ENCODE results near the gene ROCK2.
A peak's percentile ranks its signal among the peaks of the same experiment; 100 is the strongest.

Gene ROCK2

GRCh38 chr2:11160731-11161455 lies 183.5 kb downstream of the ROCK2 start:
- Mint-ChIP-seq H3K4me1 (peaks cover 31% of the 10 kb centered on the region), H3K9me3 (no peaks in the 10 kb centered on the region), H3K27ac (peak overlapping the region; percentile 64 to 78), H3K4me3 (peak overlapping the region; percentile 45 to 63), H3K27me3 (no peaks in the 10 kb centered on the region)
- DNase-seq (no peak), ATAC-seq (peak; percentile 61)

DNA sequence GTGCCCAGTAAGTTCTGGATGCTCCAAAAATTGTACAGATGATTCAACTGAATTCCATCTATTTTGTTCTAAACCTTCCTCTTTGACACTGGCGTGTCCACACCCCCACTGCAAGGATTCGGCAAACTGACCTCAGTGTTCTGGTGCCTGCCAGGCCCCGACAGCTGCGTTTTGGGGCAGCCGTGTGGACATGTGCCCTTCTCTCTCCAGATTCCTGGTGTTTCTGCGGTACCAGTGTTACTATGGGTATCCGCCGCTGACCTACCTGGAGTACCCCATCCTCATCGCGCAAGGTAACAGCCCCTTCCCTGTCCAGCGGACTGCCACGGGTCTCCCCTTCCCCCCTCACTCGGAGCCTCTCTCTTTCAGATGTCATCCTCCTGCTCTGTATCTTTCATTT lies 184.2 kb downstream of the ROCK2 start:
- ATAC-seq (no peak), DNase-seq (no peak)
- H3K9me3 Mint-ChIP-seq, result no peaks in the 10 kb centered on the region
- H3K4me1 Mint-ChIP-seq, result peaks cover 33% of the 10 kb centered on the region
- H3K27me3 Mint-ChIP-seq, result no peaks in the 10 kb centered on the region
- H3K27ac Mint-ChIP-seq, result no peak overlapping the region
- H3K4me3 Mint-ChIP-seq, result no peak overlapping the region

- DNase-seq (no peak), ATAC-seq (no peak)
- no peak overlapping the region for H3K4me3 Mint-ChIP-seq
- H3K4me1 Mint-ChIP-seq, result peaks cover 34% of the 10 kb centered on the region
- H3K27ac Mint-ChIP-seq, result peak overlapping the region in 1 of 2 donors; percentile 71
- H3K9me3 Mint-ChIP-seq, result no peaks in the 10 kb centered on the region
- no peaks in the 10 kb centered on the region for H3K27me3 Mint-ChIP-seq
Measured at GRCh38 chr2:11159574-11160170, 184.8 kb downstream of the ROCK2 start.

- no peak overlapping the region for H3K27ac Mint-ChIP-seq
- ATAC-seq (no peak), DNase-seq (no peak)
- H3K4me3 Mint-ChIP-seq, result no peak overlapping the region
- H3K9me3 Mint-ChIP-seq, result no peaks in the 10 kb centered on the region
- no peaks in the 10 kb centered on the region for H3K27me3 Mint-ChIP-seq
- peaks cover 40% of the 10 kb centered on the region for H3K4me1 Mint-ChIP-seq
Measured at GRCh38 chr2:11158916-11159573, 185.4 kb downstream of the ROCK2 start.

DNA sequence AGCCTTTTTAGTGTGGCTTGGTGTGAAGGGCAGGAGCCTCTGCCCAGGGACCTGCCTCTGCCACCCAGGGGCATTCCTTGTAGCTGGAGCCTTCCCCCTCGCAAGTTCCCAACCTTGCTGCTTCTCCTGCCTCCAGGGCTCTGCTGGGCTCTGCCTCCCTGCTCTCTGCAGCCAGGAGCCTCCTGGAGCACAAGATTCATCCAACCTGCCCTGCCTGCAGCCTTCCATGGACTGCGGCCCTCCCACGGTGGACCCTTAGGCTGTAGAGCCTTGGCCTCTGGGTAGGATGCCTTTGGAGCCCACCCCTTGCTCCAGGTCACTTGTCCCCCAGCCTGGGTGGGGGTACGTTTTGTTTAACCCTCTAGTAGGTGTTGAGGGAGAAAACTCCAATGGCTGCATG lies 186.7 kb downstream of the ROCK2 start:
- peak overlapping the region in 1 of 2 donors; percentile 13 for H3K27ac Mint-ChIP-seq
- ATAC-seq (no peak), DNase-seq (no peak)
- no peak overlapping the region for H3K4me3 Mint-ChIP-seq
- peaks cover 41% of the 10 kb centered on the region for H3K4me1 Mint-ChIP-seq
- no peaks in the 10 kb centered on the region for H3K27me3 Mint-ChIP-seq
- no peaks in the 10 kb centered on the region for H3K9me3 Mint-ChIP-seq

- Mint-ChIP-seq H3K27ac (no peak overlapping the region), H3K4me3 (no peak overlapping the region)
Measured at GRCh38 chr2:11157296-11157695, 187.1 kb downstream of the ROCK2 start.

GRCh38 chr2:11156396-11157075 lies 187.9 kb downstream of the ROCK2 start:
- DNase-seq, result no peak
- Mint-ChIP-seq H3K4me1 (peaks cover 41% of the 10 kb centered on the region), H3K27me3 (no peaks in the 10 kb centered on the region), H3K27ac (no peak overlapping the region), H3K4me3 (peak overlapping the region; percentile 78 to 88), H3K9me3 (no peaks in the 10 kb centered on the region)
- ATAC-seq, result no peak

More at GRCh38 chr2:11157296-11157695, 187.1 kb downstream of the ROCK2 start:
- no peak for ATAC-seq
- H3K27me3 Mint-ChIP-seq, result no peaks in the 10 kb centered on the region
- no peaks in the 10 kb centered on the region for H3K9me3 Mint-ChIP-seq
- DNase-seq, result no peak
- peaks cover 41% of the 10 kb centered on the region for H3K4me1 Mint-ChIP-seq

- Mint-ChIP-seq H3K27me3 (no peaks in the 10 kb centered on the region), H3K9me3 (no peaks in the 10 kb centered on the region), H3K4me1 (peaks cover 35% of the 10 kb centered on the region), H3K4me3 (peak within 1 kb of the TSS; percentile 88), H3K27ac (peak within 1 kb of the TSS; percentile 86 to 95)
- DNase-seq (peak; percentile 82 to 84), ATAC-seq (peak; percentile 89)
Measured at GRCh38 chr2:11155381-11156035, 188.9 kb downstream of the ROCK2 start, which contains the start of gene SLC66A3. Gene SLC66A3 (plus strand): TSS chr2:11155467. CDS start chr2:11155547, 80 bp downstream.

DNA sequence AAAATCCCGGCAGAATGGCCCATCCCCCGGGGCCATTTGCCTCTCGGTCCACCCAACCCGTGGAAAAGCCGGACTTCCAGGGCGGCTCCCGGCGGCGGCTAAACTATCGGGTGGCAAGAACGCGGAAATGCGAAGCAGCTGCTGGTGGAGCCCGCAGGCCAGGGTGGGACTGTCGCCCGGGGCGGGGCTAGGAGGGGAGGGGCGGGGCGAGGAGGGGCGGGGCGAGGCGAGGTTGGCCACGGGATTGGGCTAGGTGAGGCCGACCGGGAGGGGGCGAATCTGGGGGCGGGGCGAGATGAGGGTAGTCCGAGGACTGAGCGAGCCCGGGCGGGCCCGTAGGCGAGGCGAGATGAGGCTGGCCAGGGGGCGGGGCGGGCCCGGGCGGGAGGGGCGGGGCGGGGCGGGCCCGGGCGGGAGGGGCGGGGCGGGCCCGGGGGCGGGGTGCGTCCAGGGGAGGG lies 189.5 kb downstream of the ROCK2 start:
- H3K4me1 Mint-ChIP-seq, result peaks cover 30% of the 10 kb centered on the region
- ATAC-seq, result peak; percentile 91
- H3K27ac Mint-ChIP-seq, result peak overlapping the region; percentile 86 to 95
- no peaks in the 10 kb centered on the region for H3K27me3 Mint-ChIP-seq
- peak overlapping the region; percentile 88 for H3K4me3 Mint-ChIP-seq
- H3K9me3 Mint-ChIP-seq, result no peaks in the 10 kb centered on the region
- DNase-seq, result peak; percentile 97 to 98

- H3K9me3 Mint-ChIP-seq, result no peaks in the 10 kb centered on the region
- H3K4me1 Mint-ChIP-seq, result peaks cover 30% of the 10 kb centered on the region
- no peak for DNase-seq
- peak overlapping the region; percentile 86 to 95 for H3K27ac Mint-ChIP-seq
- ATAC-seq, result peak; percentile 22
- H3K4me3 Mint-ChIP-seq, result peak overlapping the region; percentile 88
- no peaks in the 10 kb centered on the region for H3K27me3 Mint-ChIP-seq
Measured at GRCh38 chr2:11154016-11154922, 190.2 kb downstream of the ROCK2 start.

DNA sequence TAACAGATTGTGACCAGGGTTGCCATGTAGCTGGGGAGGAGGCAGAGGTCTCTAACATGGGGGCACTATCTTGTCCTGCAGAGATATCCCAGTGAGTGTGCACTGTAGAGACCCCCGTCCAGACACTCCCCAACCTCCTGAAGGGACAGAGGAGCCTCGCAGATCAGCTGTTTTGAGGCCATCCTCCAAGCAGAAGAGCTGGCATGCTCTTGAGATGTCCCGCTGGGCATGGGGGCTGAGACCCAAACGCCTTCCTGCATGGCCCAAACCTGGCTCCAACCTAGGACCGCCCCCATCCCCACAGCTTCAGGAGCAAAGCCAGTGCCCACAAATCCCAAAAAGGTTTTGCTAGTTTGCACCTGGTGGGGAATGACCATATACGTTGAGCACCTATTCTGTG lies 191.8 kb downstream of the ROCK2 start:
- Mint-ChIP-seq H3K27me3 (no peaks in the 10 kb centered on the region), H3K4me3 (no peak overlapping the region), H3K4me1 (peaks cover 25% of the 10 kb centered on the region), H3K9me3 (no peaks in the 10 kb centered on the region), H3K27ac (no peak overlapping the region)
- no peak for DNase-seq
- no peak for ATAC-seq

DNA sequence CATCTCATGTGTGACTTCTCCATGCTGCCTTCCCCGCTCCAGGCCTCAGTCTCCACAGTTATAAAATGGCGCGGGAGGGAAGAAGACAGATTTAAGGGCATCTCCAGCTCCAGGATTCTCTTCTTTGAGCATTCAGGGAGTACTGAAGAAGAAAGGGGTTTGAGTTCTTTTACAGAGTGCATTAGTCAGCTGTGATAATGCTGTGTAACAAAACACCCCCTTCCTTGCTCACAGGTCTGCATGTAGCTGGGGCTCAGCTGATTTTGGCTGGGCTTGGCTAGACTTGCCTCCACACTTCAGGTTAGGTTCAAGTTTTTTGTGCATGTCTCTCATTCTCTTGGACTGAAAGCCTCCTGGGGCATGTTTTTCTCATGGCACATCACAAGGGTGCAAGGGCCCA lies 197.2 kb downstream of the ROCK2 start:
- peaks cover 5% of the 10 kb centered on the region for H3K27me3 Mint-ChIP-seq
- no peaks in the 10 kb centered on the region for H3K4me1 Mint-ChIP-seq
- DNase-seq (no peak), ATAC-seq (no peak)
- H3K9me3 Mint-ChIP-seq, result no peaks in the 10 kb centered on the region
- no peak overlapping the region for H3K4me3 Mint-ChIP-seq
- no peak overlapping the region for H3K27ac Mint-ChIP-seq

DNA sequence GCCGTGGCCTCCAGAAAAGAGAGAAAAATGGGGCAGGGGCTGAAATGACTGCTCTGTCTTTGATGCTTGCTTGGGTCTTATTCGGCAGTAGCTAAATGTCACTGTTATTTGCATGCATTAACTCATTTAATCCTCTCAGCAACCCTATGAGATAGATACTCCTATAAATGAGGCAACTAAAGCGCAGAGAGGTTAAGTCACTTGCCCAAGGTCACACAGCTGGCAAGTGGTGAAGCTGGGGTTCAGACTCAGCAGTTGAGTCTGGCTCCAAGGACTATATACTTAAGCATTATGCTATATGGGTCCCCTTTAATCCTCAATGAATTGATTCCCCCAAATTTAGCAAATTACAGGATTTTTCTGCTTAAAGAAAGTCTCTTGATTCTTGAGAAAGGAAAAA lies 198.4 kb downstream of the ROCK2 start:
- Mint-ChIP-seq H3K9me3 (no peaks in the 10 kb centered on the region), H3K27ac (no peak overlapping the region), H3K4me1 (no peaks in the 10 kb centered on the region), H3K4me3 (no peak overlapping the region), H3K27me3 (peaks cover 8% of the 10 kb centered on the region)
- ATAC-seq (no peak), DNase-seq (no peak)

DNA sequence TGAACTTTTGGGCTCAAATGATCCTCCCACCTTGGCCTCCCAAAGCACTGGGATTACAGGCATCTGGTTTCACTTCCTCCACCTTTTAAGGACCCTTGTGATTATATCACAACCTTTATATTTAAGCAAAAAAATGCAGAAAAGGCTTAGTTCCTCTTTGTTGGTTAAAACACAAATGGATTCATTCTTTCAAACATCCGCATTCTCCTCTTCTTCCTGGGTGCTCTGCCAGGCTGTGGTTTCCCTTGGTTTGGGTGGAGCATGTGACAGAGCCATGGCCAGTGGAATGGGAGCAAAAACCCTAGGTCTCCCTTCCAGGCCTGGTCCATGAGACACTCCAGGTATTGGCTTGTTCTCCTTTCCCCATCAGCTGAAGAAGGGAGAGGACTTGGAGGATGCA lies 199.1 kb downstream of the ROCK2 start:
- no peak for DNase-seq
- H3K4me1 Mint-ChIP-seq, result no peaks in the 10 kb centered on the region
- no peak for ATAC-seq
- H3K9me3 Mint-ChIP-seq, result no peaks in the 10 kb centered on the region
- peaks cover 8% of the 10 kb centered on the region for H3K27me3 Mint-ChIP-seq
- no peak overlapping the region for H3K4me3 Mint-ChIP-seq
- H3K27ac Mint-ChIP-seq, result no peak overlapping the region
